HG03039 (cell line): ENCODE data around the gene BARHL2.

Source experiments
- ATAC-seq: cut with Tn5 transposase; IDR thresholded peaks from one replicate; pipeline ENCODE4 v1.9.1; 2021; ENCODE audit warnings: mild to moderate bottlenecking, moderate library complexity; ENCODE audit not compliant: unreplicated experiment

Gene BARHL2

GRCh38 chr1:90710579-90711536, 6.2 kb downstream of the BARHL2 start:
- no peak for ATAC-seq

- ATAC-seq = no peak
Measured at GRCh38 chr1:90709535-90709934, 7.6 kb downstream of the BARHL2 start.

- no peak for ATAC-seq
Measured at GRCh38 chr1:90708826-90709225, 8.3 kb downstream of the BARHL2 start.

DNA sequence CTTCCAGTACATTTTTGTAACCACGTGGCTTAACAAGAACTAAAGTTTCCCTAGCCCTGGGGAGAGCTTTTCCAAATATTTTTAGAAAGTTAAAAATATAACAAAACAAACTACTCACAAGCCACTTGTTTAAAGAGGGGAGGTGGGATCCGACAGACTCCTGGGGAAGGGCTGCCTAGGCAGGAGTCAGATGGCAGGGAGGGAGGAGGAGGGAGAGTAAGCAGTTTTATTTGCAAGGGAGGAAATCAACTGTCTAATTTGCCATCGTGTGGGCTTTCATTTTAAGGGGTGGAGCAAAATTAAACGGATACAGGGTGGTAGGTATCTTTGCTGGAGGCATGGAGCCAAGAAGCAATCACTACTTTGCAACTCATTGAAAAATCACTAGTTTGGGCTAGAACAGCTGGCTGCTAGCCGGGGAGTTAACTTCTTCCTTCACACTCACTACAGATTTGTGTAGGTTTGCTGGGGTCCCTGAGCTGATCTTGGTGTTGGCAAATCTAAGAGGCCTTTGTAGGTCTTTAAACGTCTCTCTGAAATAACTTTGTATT, 8.8 kb downstream of the BARHL2 start:
- no peak for ATAC-seq

DNA sequence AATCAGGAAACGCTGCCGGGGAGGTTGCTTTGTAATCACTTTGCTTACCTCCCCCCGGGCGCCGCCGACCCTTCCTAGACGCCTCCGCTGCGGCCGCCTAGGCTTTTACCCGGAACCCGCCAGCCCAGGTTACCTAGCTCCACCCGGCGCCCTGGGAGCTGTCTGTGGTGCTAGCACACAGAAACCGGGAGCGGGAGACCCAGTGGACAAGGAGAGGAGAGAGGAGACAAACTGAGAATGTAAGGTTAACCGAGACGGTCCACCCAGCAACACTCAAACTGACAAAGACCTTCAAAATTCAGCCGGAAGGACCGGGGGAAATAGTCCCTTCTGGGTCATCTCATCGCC, 9.8 kb downstream of the BARHL2 start:
- ATAC-seq = no peak

GRCh38 chr1:90706437-90707362, 10.4 kb downstream of the BARHL2 start:
- ATAC-seq = no peak

DNA sequence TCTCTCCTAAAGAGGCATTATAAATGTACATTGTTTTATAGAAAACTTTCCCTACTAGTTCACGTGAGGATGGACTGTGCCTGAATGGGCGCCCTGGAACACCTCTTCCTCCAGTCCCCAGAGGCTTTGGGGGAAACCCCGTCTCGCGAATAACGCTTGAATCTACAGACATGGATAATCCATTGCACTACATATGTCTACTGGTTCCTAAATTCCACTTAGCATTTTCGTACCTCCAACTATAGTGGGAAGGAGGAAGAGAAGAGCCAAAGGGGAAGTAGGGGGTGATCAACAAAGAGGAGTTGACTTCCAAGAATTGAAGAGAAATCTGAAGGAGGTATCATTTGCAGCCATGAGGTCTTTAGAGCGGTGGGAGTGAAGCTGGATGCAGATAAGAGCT, 11.1 kb downstream of the BARHL2 start:
- ATAC-seq = no peak

DNA sequence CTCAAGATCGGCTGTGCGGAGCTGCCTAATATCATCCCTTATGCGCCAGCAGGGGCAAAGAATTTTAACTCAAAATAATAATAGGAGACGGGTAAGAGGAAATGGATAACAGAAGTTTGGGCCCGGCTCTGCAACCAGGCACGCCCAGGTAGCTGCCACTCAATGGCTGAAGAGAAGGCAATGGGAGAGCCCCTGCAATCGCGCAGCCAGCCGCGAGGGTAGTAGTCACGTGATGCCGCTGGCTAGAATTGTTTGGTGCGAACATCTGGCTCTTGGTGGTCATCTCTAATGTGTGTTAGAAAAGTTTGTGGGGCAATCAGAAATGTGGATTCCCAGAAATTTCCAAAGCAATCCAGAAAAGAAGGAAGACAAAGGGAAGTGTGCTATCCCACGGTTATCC, 12.3 kb downstream of the BARHL2 start:
- ATAC-seq = no peak

GRCh38 chr1:90694846-90695245, 22.3 kb downstream of the BARHL2 start:
- ATAC-seq = no peak

DNA sequence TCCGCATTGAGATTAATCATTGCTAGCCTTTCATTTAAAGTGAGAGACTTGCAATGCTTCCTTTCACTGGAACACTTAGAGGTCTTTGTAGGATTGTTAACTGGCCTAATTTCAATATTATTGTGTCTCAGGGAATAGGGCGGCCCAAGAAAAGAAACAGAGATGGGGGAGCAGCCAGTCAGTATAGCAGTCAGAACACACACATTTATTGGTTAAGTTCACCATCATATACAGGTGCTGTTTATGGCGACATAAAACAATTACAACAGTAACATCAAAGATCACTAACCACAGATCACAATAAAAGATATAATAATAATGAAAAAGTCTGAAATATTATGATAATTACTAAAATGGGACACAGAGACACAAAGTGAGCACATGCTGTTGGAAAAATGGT, 29.4 kb downstream of the BARHL2 start:
- ATAC-seq = no peak

- ATAC-seq = no peak
Measured at GRCh38 chr1:90675161-90675847, 41.8 kb downstream of the BARHL2 start.

DNA sequence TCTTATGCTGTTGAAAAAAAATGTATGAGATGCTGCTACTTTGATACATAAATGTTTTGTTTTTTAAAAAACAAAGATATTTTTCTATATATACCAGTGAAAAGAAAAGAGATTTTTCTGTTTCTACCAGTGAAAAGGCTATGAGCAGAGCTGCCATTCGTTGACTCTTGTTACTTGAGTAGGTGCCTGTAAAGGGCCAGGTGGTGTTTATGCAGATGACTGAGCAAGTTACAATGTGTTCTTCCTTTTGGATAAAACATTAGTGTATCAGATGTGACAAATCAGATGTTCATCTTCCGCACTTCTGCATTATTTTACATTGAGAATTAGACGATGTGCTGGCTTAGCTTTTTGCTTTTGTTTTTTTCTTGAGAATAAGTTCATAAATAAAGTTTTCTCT, 45.4 kb downstream of the BARHL2 start:
- no peak for ATAC-seq

GRCh38 chr1:90671251-90671650, 45.9 kb downstream of the BARHL2 start:
- no peak for ATAC-seq
